Astrocyte of the cerebellum (primary cell): ENCODE measurements around the gene C16orf74.
A peak's percentile ranks its signal among the peaks of the same experiment; 100 is the strongest.

ENCODE experiments used
- DNase-seq: peaks from one replicate; pipeline ENCODE4 v3.0.0-alpha.2; 2011; ENCODE audit warnings: low read depth
- H3K4me3 ChIP-seq: 2 replicates; pipeline ENCODE4 v1.5.1; 2011; ENCODE audit warnings: mild to moderate bottlenecking, low read depth, low read length, moderate library complexity
- in situ Hi-C: cut with HindIII; loops from 2 replicates; pipeline ENCODE4 v1.10.0; 2017; ENCODE audit warnings: low sequenced_read_pairs
- TF ChIP-seq, protein P1 (sequence below): IDR thresholded peaks from 2 replicates; pipeline ENCODE4 v1.5.1; 2012; ENCODE audit warnings: low read length, low read depth, moderate library complexity, mild to moderate bottlenecking; ENCODE audit errors: missing control alignments

Gene C16orf74

DNA sequence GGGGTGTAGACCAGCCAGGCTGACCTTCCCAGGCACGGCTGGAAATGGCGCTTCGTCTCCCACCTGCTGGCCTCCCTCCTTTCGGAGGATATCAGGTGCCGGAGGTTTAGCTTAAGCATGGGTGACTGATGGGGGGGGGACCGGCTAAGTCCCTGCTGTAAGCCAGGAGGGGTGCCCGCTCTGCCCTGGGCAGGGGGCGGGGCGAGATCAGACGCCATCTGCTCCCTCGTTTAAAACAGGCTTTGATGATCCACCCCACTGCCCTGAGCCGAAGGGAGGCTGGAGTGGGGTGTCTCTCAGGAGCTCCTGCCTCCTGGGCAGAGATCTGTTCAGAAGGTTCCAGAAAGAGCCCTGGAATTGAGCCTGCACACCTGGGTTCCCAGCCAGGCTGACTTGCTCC is 26.0 kb downstream of the C16orf74 start:
- TF ChIP-seq, protein P1, sequence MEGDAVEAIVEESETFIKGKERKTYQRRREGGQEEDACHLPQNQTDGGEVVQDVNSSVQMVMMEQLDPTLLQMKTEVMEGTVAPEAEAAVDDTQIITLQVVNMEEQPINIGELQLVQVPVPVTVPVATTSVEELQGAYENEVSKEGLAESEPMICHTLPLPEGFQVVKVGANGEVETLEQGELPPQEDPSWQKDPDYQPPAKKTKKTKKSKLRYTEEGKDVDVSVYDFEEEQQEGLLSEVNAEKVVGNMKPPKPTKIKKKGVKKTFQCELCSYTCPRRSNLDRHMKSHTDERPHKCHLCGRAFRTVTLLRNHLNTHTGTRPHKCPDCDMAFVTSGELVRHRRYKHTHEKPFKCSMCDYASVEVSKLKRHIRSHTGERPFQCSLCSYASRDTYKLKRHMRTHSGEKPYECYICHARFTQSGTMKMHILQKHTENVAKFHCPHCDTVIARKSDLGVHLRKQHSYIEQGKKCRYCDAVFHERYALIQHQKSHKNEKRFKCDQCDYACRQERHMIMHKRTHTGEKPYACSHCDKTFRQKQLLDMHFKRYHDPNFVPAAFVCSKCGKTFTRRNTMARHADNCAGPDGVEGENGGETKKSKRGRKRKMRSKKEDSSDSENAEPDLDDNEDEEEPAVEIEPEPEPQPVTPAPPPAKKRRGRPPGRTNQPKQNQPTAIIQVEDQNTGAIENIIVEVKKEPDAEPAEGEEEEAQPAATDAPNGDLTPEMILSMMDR = no peak
- in situ Hi-C loops = no loop called here
- DNase-seq = no peak
- no peak overlapping the region for H3K4me3 ChIP-seq

- TF ChIP-seq, protein P1 = no peak
- in situ Hi-C loops = no loop called here
- no peak for DNase-seq
- H3K4me3 ChIP-seq = no peak overlapping the region
These were observed 26.6 kb downstream of the C16orf74 start for GRCh38 chr16:85724126-85724879.

DNA sequence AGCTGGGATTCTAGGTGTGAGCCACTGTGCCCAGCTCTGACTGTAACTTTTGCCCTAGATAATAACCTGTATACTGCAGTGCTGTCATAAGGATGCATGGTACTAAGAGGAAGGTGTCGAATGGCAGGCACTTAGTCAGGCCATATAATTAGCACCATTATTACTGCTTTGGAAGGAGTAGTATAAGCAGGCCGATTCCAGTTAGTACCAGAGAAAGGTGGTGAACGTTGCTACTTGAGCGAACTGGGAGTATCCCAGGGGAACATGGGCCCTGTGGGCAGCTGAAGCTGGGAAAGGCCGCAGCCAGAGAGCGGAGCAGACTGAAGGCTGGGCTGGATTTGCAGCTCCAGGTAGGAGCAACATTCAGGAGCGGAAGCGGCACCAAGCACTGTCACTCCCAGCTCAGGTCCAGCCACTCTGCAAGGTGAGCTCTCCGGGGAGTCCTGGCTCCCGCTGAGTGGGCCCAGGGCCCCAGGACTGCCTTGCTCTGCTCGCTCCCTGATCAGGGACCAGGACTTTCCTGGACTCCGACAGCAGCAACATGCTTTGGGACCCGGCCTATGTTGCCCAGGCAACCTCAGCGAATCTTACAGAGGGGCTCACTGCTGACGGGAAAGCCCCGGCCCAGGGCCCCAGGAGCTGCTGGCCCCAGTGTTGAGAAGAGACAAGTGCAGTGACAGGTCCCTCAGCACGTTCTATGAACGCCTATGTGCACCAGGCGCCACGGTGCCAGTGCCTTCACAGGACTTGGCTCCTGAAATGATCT is 28.6 kb downstream of the C16orf74 start:
- TF ChIP-seq, protein P1 = no peak
- in situ Hi-C loops = no loop called here
- no peak overlapping the region for H3K4me3 ChIP-seq
- DNase-seq = no peak

DNA sequence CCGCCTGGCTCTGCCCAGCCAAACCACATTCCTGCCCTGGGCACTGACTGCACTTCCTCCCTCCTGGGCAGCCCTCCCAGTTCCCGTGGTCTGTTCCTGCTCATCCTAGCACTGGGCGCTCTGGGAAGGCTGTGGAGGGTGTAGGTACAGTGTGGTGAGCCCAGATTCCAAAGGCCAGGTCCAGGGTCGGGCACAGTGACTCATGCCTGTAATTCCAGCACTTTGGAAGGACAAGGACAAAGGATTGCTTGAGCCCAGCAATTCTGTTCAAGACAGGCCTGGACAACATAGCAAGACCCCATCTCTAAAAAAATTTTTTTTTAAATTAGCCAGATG is 30.6 kb downstream of the C16orf74 start:
- in situ Hi-C loops = no loop called here
- no peak overlapping the region for H3K4me3 ChIP-seq
- DNase-seq = no peak
- TF ChIP-seq, protein P1 = no peak

DNA sequence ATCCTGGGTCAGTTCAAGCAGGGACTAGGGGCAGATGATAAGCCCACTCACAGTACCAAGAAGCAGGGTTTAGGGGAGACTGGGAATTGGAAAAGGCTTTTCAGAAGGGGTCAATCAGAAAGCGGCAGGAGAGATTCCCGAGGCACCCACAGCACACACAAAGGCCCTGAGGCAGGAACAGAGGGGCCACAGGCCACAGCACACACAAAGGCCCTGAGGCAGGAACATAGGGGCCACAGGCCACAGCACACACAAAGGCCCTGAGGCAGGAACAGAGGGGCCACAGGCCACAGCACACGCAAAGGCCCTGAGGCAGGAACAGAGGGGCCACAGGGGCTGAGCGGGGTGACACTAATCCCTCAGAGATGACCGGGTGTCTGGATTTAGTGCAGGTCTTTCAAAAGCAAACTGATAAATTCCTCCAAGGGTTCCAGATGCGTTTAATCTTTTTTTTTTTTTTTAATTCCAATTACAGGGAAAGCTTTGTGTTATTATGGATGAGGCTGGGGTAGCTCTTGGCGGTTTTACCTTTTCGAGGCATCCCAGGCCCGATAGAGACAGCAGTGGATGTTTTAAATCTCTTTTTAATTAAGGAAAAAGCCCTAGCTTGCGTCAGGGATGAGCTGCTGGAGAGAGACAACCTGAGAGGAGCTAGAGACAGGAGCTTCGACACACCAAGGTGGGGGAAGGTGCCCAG is 31.1 kb downstream of the C16orf74 start:
- in situ Hi-C loops = no loop called here
- H3K4me3 ChIP-seq = no peak overlapping the region
- DNase-seq = no peak
- TF ChIP-seq, protein P1 = no peak

- TF ChIP-seq, protein P1 = peak; percentile 52
- in situ Hi-C loops = no loop called here
- DNase-seq = no peak
- no peak overlapping the region for H3K4me3 ChIP-seq
These were observed 32.2 kb downstream of the C16orf74 start for GRCh38 chr16:85718682-85719081.
